ENCODE measurements around the gene CRB2.
A peak's percentile ranks its signal among the peaks of the same experiment; 100 is the strongest.
"Not testable (repeated sequence)": the region's sequence is repeated elsewhere in the genome, so short reads cannot be mapped to it uniquely, and the experiment has no call there.

CRB2 gene

GRCh38 chr9:123329329-123329955, 26.6 kb upstream of the CRB2 start:
- no peak for DNase-seq (ENCODE audit: low spot score)

- no peak for DNase-seq (ENCODE audit: low spot score)
Measured at GRCh38 chr9:123331346-123332060, 24.5 kb upstream of the CRB2 start.

GRCh38 chr9:123333058-123333669, 22.8 kb upstream of the CRB2 start:
- DNase-seq (ENCODE audit: low spot score): not testable (repeated sequence)

GRCh38 chr9:123334639-123335038, 21.4 kb upstream of the CRB2 start:
- no peak for DNase-seq (ENCODE audit: low spot score)

- no peak for DNase-seq (ENCODE audit: low spot score)
Measured at GRCh38 chr9:123335193-123335985, 20.6 kb upstream of the CRB2 start.

GRCh38 chr9:123335986-123336329, 20.0 kb upstream of the CRB2 start:
- DNase-seq (ENCODE audit: low spot score): no peak

- DNase-seq (ENCODE audit: low spot score): no peak
Measured at GRCh38 chr9:123336449-123336848, 19.5 kb upstream of the CRB2 start.

- no peak for DNase-seq (ENCODE audit: low spot score)
Measured at GRCh38 chr9:123336959-123337358, 19.0 kb upstream of the CRB2 start.

- no peak for DNase-seq (ENCODE audit: low spot score)
Measured at GRCh38 chr9:123337971-123338370, 18.0 kb upstream of the CRB2 start.

- DNase-seq (ENCODE audit: low spot score): no peak
Measured at GRCh38 chr9:123338710-123339665, 17.0 kb upstream of the CRB2 start.

GRCh38 chr9:123339666-123340510, 16.1 kb upstream of the CRB2 start:
- DNase-seq (ENCODE audit: low spot score): peak; percentile 62

- no peak for DNase-seq (ENCODE audit: low spot score)
Measured at GRCh38 chr9:123341816-123342215, 14.2 kb upstream of the CRB2 start.

GRCh38 chr9:123342247-123342646, 13.8 kb upstream of the CRB2 start:
- DNase-seq (ENCODE audit: low spot score): no peak

- DNase-seq (ENCODE audit: low spot score): no peak
Measured at GRCh38 chr9:123343443-123344191, 12.4 kb upstream of the CRB2 start.

- no peak for DNase-seq (ENCODE audit: low spot score)
Measured at GRCh38 chr9:123344192-123344949, 11.6 kb upstream of the CRB2 start.

GRCh38 chr9:123345567-123345955, 10.4 kb upstream of the CRB2 start:
- DNase-seq (ENCODE audit: low spot score): no peak

GRCh38 chr9:123346026-123346425, 10.0 kb upstream of the CRB2 start:
- no peak for DNase-seq (ENCODE audit: low spot score)

GRCh38 chr9:123346826-123347225, 9.2 kb upstream of the CRB2 start:
- no peak for DNase-seq (ENCODE audit: low spot score)

Measured in COLO829 (cell line).